Fibroblast of villous mesenchyme (primary cell): ENCODE results near the gene NDUFS1. TPM values are rescaled to one million over a fixed set of nuclear protein-coding genes. Genes with fewer than 3 reads are reported as not detected.
"Not testable (repeated sequence)": the region's sequence is repeated elsewhere in the genome, so short reads cannot be mapped to it uniquely, and the experiment has no call there.

Experiments used
- DNase-seq: peaks from one replicate; pipeline ENCODE4 v3.0.0-alpha.2; 2010; ENCODE audit warnings: low read depth
- H3K4me3 ChIP-seq: 2 replicates; pipeline ENCODE4 v1.5.1; 2011; ENCODE audit warnings: low read depth, mild to moderate bottlenecking, low read length
- total RNA-seq: library from RNA; depleted of rRNA; stranded (reverse); fragments of >200 nt; gene quantifications from 2 replicates; pipeline ENCODE4 v1.2.3, GENCODE V29; 2012
- TF ChIP-seq, protein P1 (sequence below): IDR thresholded peaks from 2 replicates; pipeline ENCODE4 v1.5.1; 2012; ENCODE audit warnings: low read depth, mild to moderate bottlenecking, low read length; ENCODE audit not compliant: insufficient read depth

NDUFS1 gene
- total RNA-seq, 1 donor: 125 TPM

DNA sequence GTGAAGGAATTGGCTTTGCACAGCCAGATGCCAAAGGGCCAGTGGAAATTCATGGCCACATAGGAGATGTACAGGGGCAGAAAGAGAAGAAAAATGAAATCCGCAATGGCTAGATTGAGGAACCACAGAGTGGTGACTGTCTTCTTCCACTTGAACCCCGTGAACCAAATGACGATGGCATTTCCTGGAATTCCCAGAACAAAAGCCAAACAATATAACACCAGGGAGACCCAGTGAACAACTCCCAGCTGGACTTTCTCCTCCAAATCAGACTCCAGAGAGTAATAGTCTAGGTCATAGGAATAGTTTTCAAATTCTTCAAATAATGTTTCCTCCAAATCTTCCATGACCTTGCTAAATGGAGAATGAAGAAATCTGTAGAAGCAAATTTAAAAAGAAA is 17.7 kb upstream of the NDUFS1 start:
- no peak overlapping the region for H3K4me3 ChIP-seq
- no peak for DNase-seq
- TF ChIP-seq, protein P1, sequence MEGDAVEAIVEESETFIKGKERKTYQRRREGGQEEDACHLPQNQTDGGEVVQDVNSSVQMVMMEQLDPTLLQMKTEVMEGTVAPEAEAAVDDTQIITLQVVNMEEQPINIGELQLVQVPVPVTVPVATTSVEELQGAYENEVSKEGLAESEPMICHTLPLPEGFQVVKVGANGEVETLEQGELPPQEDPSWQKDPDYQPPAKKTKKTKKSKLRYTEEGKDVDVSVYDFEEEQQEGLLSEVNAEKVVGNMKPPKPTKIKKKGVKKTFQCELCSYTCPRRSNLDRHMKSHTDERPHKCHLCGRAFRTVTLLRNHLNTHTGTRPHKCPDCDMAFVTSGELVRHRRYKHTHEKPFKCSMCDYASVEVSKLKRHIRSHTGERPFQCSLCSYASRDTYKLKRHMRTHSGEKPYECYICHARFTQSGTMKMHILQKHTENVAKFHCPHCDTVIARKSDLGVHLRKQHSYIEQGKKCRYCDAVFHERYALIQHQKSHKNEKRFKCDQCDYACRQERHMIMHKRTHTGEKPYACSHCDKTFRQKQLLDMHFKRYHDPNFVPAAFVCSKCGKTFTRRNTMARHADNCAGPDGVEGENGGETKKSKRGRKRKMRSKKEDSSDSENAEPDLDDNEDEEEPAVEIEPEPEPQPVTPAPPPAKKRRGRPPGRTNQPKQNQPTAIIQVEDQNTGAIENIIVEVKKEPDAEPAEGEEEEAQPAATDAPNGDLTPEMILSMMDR: no peak

DNA sequence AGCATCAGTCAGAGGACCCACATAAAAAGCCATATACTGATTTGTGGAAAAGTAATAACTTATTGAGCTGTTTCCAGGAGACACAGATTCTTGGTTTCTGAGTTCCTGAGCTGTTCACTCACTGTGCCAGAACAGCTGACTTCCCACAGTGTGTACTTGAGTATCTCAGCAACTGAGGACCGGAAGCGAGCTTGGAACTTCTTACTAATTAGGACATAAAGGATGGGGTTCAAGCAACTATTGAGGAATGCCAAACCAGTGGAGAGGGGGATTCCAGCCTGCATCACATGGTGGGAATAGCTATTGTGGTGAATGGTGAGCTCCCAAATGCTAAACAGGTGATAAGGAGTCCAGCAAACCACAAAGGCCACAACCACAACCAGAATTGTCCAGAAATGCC is 16.9 kb upstream of the NDUFS1 start:
- TF ChIP-seq, protein P1: no peak
- no peak for DNase-seq
- no peak overlapping the region for H3K4me3 ChIP-seq

DNA sequence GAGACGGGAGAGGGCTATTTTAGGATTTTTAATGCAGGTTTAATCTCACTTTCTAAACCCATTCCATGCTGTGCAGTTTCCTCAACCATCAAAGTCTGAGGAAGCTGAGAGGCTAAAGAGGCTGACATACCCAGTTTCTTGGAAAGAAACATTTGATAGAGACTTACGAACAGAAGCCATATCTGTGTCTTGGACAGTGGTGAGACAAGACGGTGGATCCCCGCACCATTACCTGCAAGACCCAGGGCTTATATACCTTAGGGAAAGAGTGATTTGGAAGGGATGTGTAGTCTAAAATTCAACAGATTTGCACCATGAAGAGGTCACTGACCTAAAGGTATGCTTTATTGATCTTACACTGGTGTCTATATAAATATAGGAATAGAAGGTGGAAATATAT is 13.9 kb upstream of the NDUFS1 start:
- TF ChIP-seq, protein P1: no peak
- DNase-seq: no peak
- H3K4me3 ChIP-seq: no peak overlapping the region

DNA sequence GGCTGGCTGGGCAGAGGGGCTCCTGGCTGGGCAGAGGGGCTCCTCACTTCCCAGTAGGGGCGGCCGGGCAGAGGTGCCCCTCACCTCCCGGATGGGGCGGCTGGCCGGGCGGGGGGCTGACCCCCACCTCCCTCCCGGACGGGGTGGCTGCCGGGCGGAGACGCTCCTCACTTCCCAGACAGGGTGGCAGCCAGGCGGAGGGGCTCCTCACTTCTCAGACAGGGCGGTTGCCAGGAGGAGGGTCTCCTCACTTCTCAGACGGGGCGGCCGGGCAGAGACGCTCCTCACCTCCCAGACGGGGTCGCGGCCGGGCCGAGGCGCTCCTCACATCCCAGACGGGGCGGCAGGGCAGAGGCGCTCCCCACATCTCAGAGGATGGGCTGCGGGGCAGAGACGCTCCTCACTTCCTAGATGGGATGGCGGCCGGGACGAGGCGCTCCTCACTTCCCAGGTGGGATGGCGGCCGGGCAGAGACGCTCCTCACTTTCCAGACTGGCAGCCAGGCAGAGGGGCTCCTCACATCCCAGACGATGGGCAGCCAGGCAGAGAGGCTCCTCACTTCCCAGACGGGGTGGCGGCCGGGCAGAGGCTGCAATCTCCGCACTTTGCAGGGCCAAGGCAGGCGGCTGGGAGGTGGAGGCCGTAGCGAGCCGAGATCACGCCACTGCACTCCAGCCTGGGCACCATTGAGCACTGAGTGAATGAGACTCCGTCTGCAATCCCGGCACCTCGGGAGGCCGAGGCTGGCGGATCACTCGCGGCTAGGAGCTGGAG is 12.6 kb upstream of the NDUFS1 start:
- DNase-seq, H3K4me3 ChIP-seq: not testable (repeated sequence)

DNA sequence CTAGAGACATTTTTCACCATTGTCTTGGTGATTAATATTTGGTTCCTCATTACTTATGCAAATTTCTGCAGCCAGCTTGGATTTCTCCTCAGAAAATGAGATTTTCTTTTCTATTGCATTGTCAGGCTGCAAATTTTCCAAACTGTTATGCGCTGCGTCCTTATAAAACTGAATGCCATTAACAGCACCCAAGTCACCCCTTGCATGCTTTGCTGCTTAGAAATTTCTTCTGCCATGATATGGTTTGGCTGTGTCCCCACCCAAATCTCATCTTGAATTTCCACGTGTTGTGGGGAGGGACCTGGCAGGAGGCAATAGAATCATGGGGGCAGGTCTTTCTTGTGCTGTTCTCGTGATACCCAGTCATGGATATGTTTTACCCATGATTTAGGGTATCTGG is 9.0 kb upstream of the NDUFS1 start:
- not testable (repeated sequence) for H3K4me3 ChIP-seq, DNase-seq

DNA sequence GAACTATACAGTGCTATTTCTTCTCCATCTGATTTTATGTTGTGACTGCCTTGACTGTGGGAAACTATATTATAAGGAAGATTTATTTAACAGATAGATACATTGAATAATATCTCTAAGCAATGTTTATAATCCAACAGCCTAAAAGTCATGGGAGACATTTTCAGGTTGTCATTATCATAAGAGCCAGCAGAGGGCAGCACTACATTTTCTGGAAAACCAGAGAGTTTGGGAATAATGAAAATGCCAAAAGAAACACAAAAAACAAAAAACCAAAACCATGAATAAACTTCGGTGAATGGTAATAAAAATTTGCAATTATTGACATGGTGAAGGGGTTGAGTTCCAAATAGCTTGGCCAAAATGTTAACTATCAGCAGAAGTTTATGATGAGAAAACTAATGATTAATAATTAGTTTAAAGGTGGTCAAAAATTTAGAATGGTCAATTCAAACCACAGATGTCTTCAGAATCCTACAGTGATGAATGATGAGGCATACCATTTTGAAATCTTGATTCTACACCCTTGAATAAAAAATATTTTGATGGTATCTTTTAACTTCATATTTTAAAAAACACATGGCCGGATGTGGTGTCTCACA is 5.1 kb upstream of the NDUFS1 start:
- peak; percentile 52 for DNase-seq
- TF ChIP-seq, protein P1: peak; percentile 69
- H3K4me3 ChIP-seq: no peak overlapping the region

DNA sequence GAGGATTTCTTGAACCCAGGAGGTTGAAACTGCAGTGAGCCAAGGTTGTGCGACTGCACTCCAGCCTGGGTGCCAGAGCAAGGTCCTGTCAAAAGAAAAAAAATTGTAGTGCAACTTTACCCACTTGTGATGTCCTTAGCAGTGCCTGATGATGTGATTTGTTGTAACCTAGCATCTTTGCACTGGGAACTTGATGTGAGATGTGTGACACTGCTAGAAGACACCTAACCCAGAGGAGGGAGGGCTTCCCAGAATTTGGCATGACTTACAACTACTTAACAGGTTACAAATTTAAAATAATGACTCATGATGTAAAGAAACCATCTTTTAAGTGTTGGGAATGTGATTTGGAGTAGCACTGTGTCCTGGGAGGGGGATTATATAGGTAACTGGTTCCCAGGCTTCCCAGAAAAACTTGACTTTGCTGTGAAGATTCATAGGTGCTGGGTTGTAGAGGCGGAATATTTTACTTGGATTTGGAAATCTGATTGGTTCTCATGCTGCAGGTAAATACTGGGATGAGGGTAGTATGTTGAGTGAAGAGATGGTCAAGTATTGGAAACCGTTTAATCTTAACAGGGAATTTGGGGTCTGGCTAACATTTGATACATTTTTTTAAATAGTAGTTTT is 4.1 kb upstream of the NDUFS1 start:
- no peak overlapping the region for H3K4me3 ChIP-seq
- no peak for DNase-seq
- TF ChIP-seq, protein P1: no peak

DNA sequence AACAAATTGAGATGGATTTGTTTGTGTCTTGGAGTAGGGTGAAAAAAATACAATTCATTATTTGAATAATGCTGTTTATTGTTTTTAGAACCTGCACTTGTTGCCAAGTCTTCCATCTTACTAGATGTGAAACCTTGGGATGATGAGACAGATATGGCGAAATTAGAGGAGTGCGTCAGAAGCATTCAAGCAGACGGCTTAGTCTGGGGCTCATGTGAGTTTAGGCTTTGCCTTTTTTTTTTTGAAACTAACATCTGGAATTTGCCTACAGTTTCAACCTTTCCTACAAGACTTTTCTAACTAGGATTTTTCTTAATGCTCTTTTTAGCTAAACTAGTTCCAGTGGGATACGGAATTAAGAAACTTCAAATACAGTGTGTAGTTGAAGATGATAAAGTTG is 3.2 kb upstream of the NDUFS1 start:
- peak; percentile 24 for DNase-seq
- not testable (repeated sequence) for H3K4me3 ChIP-seq
